IMR-90 (cell line): ENCODE data around the gene CAMK4.

Source experiments
- BHLHE40 ChIP-seq: fragments of 150-350 bp; IDR thresholded peaks from 2 replicates; pipeline ENCODE4 v1.6.1; 2016; ENCODE audit warnings: mild to moderate bottlenecking, low read depth, low read length
- CHD1 ChIP-seq: IDR thresholded peaks from 2 replicates; pipeline ENCODE4 v1.6.1; 2012; ENCODE audit warnings: low read depth, low read length, improper control_type of control experiment
- ELK1 ChIP-seq: fragments of 150-350 bp; IDR thresholded peaks from 2 replicates; pipeline ENCODE4 v1.6.1; 2016; ENCODE audit warnings: low read depth, mild to moderate bottlenecking, low read length, moderate library complexity, borderline replicate concordance
- FOS ChIP-seq: fragments of 150-350 bp; IDR thresholded peaks from 2 replicates; pipeline ENCODE4 v1.6.1; 2016; ENCODE audit warnings: low read depth, low read length
- MAFK ChIP-seq: IDR thresholded peaks from 2 replicates; pipeline ENCODE4 v1.6.1; 2012; ENCODE audit warnings: low read depth, low read length, improper control_type of control experiment
- MAZ ChIP-seq: IDR thresholded peaks from 2 replicates; pipeline ENCODE4 v1.6.1; 2012; ENCODE audit warnings: low read depth, mild to moderate bottlenecking, low read length, improper control_type of control experiment, moderate library complexity, borderline replicate concordance
- POLR2A ChIP-seq: IDR thresholded peaks from 2 replicates; pipeline ENCODE4 v1.6.1; 2012; ENCODE audit warnings: mild to moderate bottlenecking, low read depth, low read length
- RAD21 ChIP-seq: IDR thresholded peaks from 2 replicates; pipeline ENCODE4 v1.6.1; 2012; ENCODE audit warnings: low read length, improper control_type of control experiment
- RCOR1 ChIP-seq: IDR thresholded peaks from 2 replicates; pipeline ENCODE4 v1.6.1; 2012; ENCODE audit warnings: mild to moderate bottlenecking, low read length, improper control_type of control experiment; ENCODE audit not compliant: insufficient replicate concordance
- TF ChIP-seq, protein P1 (sequence below): conservative IDR thresholded peaks from 2 replicates; pipeline ENCODE4 v1.5.1; 2012; ENCODE audit warnings: mild to moderate bottlenecking, low read depth, low read length, improper control_type of control experiment
- TF ChIP-seq, protein P2 (sequence below): fragments of 150-350 bp; IDR thresholded peaks from 2 replicates; pipeline ENCODE4 v1.6.1; 2017; ENCODE audit warnings: mild to moderate bottlenecking, antibody characterized with exemption, low read length, low read depth

DNA sequence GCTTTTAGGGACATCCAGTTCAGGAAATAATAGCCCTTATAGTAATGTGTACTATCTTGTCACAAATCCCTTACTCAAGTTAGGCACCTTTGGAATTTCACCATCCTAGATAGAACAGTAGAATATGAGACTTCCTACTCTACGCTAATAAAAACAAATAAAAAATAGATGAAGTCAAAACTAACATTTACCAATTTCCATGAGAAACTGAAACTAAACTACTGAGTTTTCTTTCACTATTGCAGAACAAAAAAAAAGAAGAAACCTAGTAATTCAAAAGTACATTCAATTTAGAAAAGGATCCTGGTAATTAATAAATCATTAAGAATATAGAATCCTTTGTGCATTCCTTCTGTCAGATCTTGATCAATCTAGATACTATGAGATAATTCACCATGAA, 274.2 kb downstream of the CAMK4 start:
- TF ChIP-seq, protein P1, sequence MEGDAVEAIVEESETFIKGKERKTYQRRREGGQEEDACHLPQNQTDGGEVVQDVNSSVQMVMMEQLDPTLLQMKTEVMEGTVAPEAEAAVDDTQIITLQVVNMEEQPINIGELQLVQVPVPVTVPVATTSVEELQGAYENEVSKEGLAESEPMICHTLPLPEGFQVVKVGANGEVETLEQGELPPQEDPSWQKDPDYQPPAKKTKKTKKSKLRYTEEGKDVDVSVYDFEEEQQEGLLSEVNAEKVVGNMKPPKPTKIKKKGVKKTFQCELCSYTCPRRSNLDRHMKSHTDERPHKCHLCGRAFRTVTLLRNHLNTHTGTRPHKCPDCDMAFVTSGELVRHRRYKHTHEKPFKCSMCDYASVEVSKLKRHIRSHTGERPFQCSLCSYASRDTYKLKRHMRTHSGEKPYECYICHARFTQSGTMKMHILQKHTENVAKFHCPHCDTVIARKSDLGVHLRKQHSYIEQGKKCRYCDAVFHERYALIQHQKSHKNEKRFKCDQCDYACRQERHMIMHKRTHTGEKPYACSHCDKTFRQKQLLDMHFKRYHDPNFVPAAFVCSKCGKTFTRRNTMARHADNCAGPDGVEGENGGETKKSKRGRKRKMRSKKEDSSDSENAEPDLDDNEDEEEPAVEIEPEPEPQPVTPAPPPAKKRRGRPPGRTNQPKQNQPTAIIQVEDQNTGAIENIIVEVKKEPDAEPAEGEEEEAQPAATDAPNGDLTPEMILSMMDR, result no peak
- TF ChIP-seq, protein P2, sequence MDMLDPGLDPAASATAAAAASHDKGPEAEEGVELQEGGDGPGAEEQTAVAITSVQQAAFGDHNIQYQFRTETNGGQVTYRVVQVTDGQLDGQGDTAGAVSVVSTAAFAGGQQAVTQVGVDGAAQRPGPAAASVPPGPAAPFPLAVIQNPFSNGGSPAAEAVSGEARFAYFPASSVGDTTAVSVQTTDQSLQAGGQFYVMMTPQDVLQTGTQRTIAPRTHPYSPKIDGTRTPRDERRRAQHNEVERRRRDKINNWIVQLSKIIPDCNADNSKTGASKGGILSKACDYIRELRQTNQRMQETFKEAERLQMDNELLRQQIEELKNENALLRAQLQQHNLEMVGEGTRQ, result no peak
- TF ChIP-seq RAD21, result no peak
- no peak for TF ChIP-seq POLR2A
- TF ChIP-seq CHD1, result no peak
- no peak for TF ChIP-seq RCOR1
- no peak for TF ChIP-seq MAZ
- TF ChIP-seq BHLHE40, result no peak
- no peak for TF ChIP-seq FOS
- no peak for TF ChIP-seq ELK1
- TF ChIP-seq MAFK, result no peak
